Measurements from ENCODE around the gene EFL1.

DNA sequence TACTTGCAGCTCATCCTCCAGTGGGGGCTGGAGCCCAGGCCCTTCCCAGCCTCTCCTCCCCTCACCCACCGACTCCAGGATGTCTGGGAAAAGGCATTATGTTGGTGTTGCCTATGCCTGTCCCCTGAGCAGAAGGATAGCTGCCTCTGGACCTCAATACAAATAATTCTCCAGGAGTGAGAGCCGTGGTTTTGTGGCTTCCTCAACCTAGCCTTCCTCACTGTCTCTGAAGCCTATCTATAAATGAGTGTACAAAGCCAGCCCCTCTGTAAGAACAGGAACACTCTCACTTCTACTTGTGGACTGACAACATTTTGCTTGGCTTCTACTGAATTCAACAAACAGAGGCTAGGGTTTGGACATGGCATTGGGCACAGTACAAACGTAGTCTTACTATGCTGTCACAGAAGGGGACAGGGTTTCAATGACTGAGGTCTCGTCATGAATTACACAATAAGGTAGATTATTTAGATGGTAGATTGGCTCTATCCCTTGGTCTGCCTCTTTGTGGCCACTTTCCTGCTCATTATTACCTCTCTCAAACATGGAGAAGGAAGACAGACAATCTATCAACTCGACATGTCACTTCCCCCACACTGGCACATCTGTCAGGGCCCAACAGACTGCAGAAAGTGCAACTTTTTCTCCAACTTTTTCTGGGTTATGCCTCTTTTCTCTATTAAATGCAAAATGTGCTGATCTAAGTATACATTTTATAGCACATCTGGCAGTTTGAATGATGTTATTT, 134.0 kb downstream of the EFL1 start:
- TF ChIP-seq, protein P1, sequence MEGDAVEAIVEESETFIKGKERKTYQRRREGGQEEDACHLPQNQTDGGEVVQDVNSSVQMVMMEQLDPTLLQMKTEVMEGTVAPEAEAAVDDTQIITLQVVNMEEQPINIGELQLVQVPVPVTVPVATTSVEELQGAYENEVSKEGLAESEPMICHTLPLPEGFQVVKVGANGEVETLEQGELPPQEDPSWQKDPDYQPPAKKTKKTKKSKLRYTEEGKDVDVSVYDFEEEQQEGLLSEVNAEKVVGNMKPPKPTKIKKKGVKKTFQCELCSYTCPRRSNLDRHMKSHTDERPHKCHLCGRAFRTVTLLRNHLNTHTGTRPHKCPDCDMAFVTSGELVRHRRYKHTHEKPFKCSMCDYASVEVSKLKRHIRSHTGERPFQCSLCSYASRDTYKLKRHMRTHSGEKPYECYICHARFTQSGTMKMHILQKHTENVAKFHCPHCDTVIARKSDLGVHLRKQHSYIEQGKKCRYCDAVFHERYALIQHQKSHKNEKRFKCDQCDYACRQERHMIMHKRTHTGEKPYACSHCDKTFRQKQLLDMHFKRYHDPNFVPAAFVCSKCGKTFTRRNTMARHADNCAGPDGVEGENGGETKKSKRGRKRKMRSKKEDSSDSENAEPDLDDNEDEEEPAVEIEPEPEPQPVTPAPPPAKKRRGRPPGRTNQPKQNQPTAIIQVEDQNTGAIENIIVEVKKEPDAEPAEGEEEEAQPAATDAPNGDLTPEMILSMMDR (IDR thresholded peaks at IDR 0.05) = no peak
- TF ChIP-seq POLR2A (IDR thresholded peaks at IDR 0.05) = no peak
